Omental fat pad (tissue), 4 donors: ENCODE data around the gene PIWIL1. TPM values are rescaled to one million over a fixed set of nuclear protein-coding genes. Genes with fewer than 3 reads are reported as not detected.

Experiments
- ATAC-seq: fragments of 150-250 bp; one replicate; pipeline ENCODE4 v1.9.1; 2016; ENCODE audit warnings: mild to moderate bottlenecking, moderate library complexity; ENCODE audit not compliant: low FRiP score
- DNase-seq: peaks from one replicate; pipeline ENCODE4 v3.0.0-alpha.2; 2019; ENCODE audit warnings: low spot score
- CTCF ChIP-seq, 3 donors: fragments of 450-650 bp; IDR thresholded peaks; one replicate each; pipeline ENCODE4 v1.5.1; 2016 to 2017; ENCODE audit warnings: antibody characterized with exemption in 3 of 3, mild to moderate bottlenecking in 3 of 3, moderate library complexity in 2 of 3
- total RNA-seq, 4 donors: library from RNA; depleted of rRNA; stranded (reverse); fragments of >200 nt; gene quantifications; one replicate each; pipeline ENCODE4 v1.1.0, GENCODE V29; 2016

Gene PIWIL1
- total RNA-seq, 4 donors from 2014 or later: 0.79 TPM; not detected in 3

GRCh38 chr12:130300090-130300489, 37.6 kb upstream of the PIWIL1 start:
- no peak for ATAC-seq
- TF ChIP-seq CTCF (IDR thresholded peaks at IDR 0.05): no peak

GRCh38 chr12:130300737-130301535, 36.8 kb upstream of the PIWIL1 start:
- DNase-seq: no peak

More at GRCh38 chr12:130300090-130300489, 37.6 kb upstream of the PIWIL1 start:
- DNase-seq: no peak

GRCh38 chr12:130301559-130301958, 36.1 kb upstream of the PIWIL1 start:
- DNase-seq (no peak), ATAC-seq (no peak)
- TF ChIP-seq CTCF (IDR thresholded peaks at IDR 0.05): no peak

More at GRCh38 chr12:130300737-130301535, 36.8 kb upstream of the PIWIL1 start:
- no peak for TF ChIP-seq CTCF (IDR thresholded peaks at IDR 0.05)
- ATAC-seq: no peak

- no peak for TF ChIP-seq CTCF (IDR thresholded peaks at IDR 0.05)
- ATAC-seq (no peak), DNase-seq (no peak)
Observed at GRCh38 chr12:130303781-130304180, 33.9 kb upstream of the PIWIL1 start.

- TF ChIP-seq CTCF (IDR thresholded peaks at IDR 0.05): no peak
- no peak for DNase-seq
- ATAC-seq: no peak
Observed at GRCh38 chr12:130307859-130308258, 29.8 kb upstream of the PIWIL1 start.

GRCh38 chr12:130308393-130308792, 29.3 kb upstream of the PIWIL1 start:
- ATAC-seq (no peak), DNase-seq (no peak)
- no peak for TF ChIP-seq CTCF (IDR thresholded peaks at IDR 0.05)

- no peak for DNase-seq
- ATAC-seq: no peak
- no peak for TF ChIP-seq CTCF (IDR thresholded peaks at IDR 0.05)
Observed at GRCh38 chr12:130316251-130316650, 21.4 kb upstream of the PIWIL1 start.
